Central memory CD8-positive, alpha-beta T cell (primary cell): ENCODE measurements around the gene SELENOI.

ENCODE experiments used
- ATAC-seq: fragments of 150-1000 bp; cut with Tn5 transposase; replicated peaks from 2 replicates; pipeline ENCODE4 v1.10.0; 2022; ENCODE audit warnings: mild to moderate bottlenecking, moderate FRiP score, moderate number of reproducible peaks; ENCODE audit not compliant: poor library complexity, severe bottlenecking; ENCODE audit errors: extremely low read depth
- DNase-seq, 2 donors: peaks; one replicate each; pipeline ENCODE4 v3.0.0; 2021; ENCODE audit warnings: low spot score in 2 of 2
- H3K27ac Mint-ChIP-seq: one replicate; pipeline ENCODE4 v1.8.0; 2022; ENCODE audit warnings: low read depth, mild to moderate bottlenecking, moderate library complexity, mixed read lengths
- H3K27me3 Mint-ChIP-seq: one replicate; pipeline ENCODE4 v1.8.0; 2022; ENCODE audit warnings: mixed read lengths
- H3K36me3 Mint-ChIP-seq: one replicate; pipeline ENCODE4 v1.8.0; 2022; ENCODE audit warnings: mild to moderate bottlenecking, moderate library complexity, mixed read lengths; ENCODE audit not compliant: insufficient read depth
- H3K4me1 Mint-ChIP-seq: one replicate; pipeline ENCODE4 v1.8.0; 2022; ENCODE audit warnings: mixed read lengths
- H3K4me3 Mint-ChIP-seq: one replicate; pipeline ENCODE4 v1.8.0; 2022; ENCODE audit warnings: mild to moderate bottlenecking, moderate library complexity, mixed read lengths
- H3K9me3 Mint-ChIP-seq: one replicate; pipeline ENCODE4 v1.8.0; 2022; ENCODE audit warnings: mixed read lengths

Gene SELENOI

GRCh38 chr2:26382564-26382963 is 36.6 kb downstream of the SELENOI start:
- H3K4me1 Mint-ChIP-seq = peaks cover 9% of the 10 kb centered on the region
- H3K4me3 Mint-ChIP-seq = no peak overlapping the region
- DNase-seq (no peak), ATAC-seq (no peak)
- no peaks in the 10 kb centered on the region for H3K27me3 Mint-ChIP-seq
- H3K9me3 Mint-ChIP-seq = no peaks in the 10 kb centered on the region
- no peak overlapping the region for H3K27ac Mint-ChIP-seq
- H3K36me3 Mint-ChIP-seq = peaks cover 32% of the 10 kb centered on the region

- peak overlapping the region; percentile 7 for H3K27ac Mint-ChIP-seq
- no peaks in the 10 kb centered on the region for H3K9me3 Mint-ChIP-seq
- H3K36me3 Mint-ChIP-seq = peaks cover 33% of the 10 kb centered on the region
- no peak for DNase-seq
- ATAC-seq = no peak
- no peak overlapping the region for H3K4me3 Mint-ChIP-seq
- no peaks in the 10 kb centered on the region for H3K27me3 Mint-ChIP-seq
- no peaks in the 10 kb centered on the region for H3K4me1 Mint-ChIP-seq
Measured at GRCh38 chr2:26384183-26384582, 38.2 kb downstream of the SELENOI start.

GRCh38 chr2:26384597-26384996 is 38.7 kb downstream of the SELENOI start:
- no peak overlapping the region for H3K27ac Mint-ChIP-seq
- peaks cover 33% of the 10 kb centered on the region for H3K36me3 Mint-ChIP-seq
- no peaks in the 10 kb centered on the region for H3K9me3 Mint-ChIP-seq

DNA sequence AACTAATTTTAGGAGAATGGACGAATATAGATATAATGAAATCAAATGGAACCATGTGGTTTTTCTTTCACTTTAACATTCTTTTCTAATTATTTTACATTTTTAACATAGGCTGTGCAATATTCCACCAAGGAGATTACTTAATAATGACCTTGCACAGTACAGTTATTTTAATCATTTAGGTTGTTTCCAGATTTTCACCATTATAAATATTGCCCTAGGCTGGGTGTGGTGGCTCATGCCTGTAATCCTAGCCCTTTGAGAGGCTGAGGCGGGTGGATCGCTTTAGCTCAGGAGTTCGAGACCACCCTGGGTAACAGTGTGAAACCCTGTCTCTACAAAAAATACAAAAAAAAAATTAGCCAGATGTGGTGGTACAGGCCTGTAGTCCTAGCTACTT is 41.2 kb downstream of the SELENOI start:
- no peak overlapping the region for H3K27ac Mint-ChIP-seq

More at GRCh38 chr2:26384597-26384996, 38.7 kb downstream of the SELENOI start:
- Mint-ChIP-seq H3K27me3 (no peaks in the 10 kb centered on the region), H3K4me1 (no peaks in the 10 kb centered on the region), H3K4me3 (no peak overlapping the region)
- ATAC-seq (no peak), DNase-seq (no peak)

GRCh38 chr2:26394694-26395093 is 48.8 kb downstream of the SELENOI start:
- Mint-ChIP-seq H3K27me3 (no peaks in the 10 kb centered on the region), H3K4me3 (no peak overlapping the region), H3K27ac (no peak overlapping the region), H3K4me1 (no peaks in the 10 kb centered on the region), H3K9me3 (no peaks in the 10 kb centered on the region), H3K36me3 (peaks cover 11% of the 10 kb centered on the region)
- no peak for DNase-seq
- no peak for ATAC-seq

More for the DNA sequence above, 41.2 kb downstream of the SELENOI start:
- DNase-seq = no peak
- no peaks in the 10 kb centered on the region for H3K4me1 Mint-ChIP-seq
- H3K9me3 Mint-ChIP-seq = no peaks in the 10 kb centered on the region
- H3K27me3 Mint-ChIP-seq = no peaks in the 10 kb centered on the region
- H3K36me3 Mint-ChIP-seq = peaks cover 33% of the 10 kb centered on the region
- H3K4me3 Mint-ChIP-seq = no peak overlapping the region
- no peak for ATAC-seq

DNA sequence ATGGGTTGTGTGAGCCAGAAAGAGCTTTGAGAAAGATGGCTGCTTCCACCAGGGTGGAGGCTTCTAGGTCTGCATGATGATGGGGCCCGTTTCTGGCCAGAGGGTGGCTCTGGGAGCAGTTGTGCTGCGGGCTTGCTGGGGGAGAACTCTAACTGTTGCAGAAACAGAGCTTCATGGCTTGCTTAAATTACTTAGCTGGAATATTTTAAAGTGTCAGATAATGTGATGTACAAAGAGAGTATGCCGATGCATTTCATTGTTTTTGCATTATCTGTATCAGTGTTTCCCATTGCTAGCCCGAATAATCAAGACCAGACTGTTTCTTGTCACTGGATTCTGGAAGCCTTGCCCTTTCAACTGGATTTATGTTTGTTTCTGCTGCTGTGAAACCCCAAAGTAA is 49.5 kb downstream of the SELENOI start:
- no peak for DNase-seq
- no peak for ATAC-seq
- peaks cover 8% of the 10 kb centered on the region for H3K36me3 Mint-ChIP-seq
- no peaks in the 10 kb centered on the region for H3K4me1 Mint-ChIP-seq
- no peak overlapping the region for H3K27ac Mint-ChIP-seq
- no peak overlapping the region for H3K4me3 Mint-ChIP-seq
- no peaks in the 10 kb centered on the region for H3K27me3 Mint-ChIP-seq
- no peaks in the 10 kb centered on the region for H3K9me3 Mint-ChIP-seq

- H3K4me1 Mint-ChIP-seq = no peaks in the 10 kb centered on the region
- no peak overlapping the region for H3K4me3 Mint-ChIP-seq
- H3K27ac Mint-ChIP-seq = peak overlapping the region; percentile 60
- peaks cover 5% of the 10 kb centered on the region for H3K36me3 Mint-ChIP-seq
- no peak for ATAC-seq
- no peaks in the 10 kb centered on the region for H3K27me3 Mint-ChIP-seq
- no peaks in the 10 kb centered on the region for H3K9me3 Mint-ChIP-seq
- DNase-seq = no peak
Measured at GRCh38 chr2:26396734-26397298, 50.9 kb downstream of the SELENOI start.

GRCh38 chr2:26399771-26400376 is 53.9 kb downstream of the SELENOI start:
- ATAC-seq = no peak
- DNase-seq = no peak
- Mint-ChIP-seq H3K4me1 (no peaks in the 10 kb centered on the region), H3K27me3 (peaks cover 1% of the 10 kb centered on the region), H3K9me3 (no peaks in the 10 kb centered on the region), H3K27ac (no peak overlapping the region), H3K4me3 (no peak overlapping the region), H3K36me3 (peaks cover 2% of the 10 kb centered on the region)

DNA sequence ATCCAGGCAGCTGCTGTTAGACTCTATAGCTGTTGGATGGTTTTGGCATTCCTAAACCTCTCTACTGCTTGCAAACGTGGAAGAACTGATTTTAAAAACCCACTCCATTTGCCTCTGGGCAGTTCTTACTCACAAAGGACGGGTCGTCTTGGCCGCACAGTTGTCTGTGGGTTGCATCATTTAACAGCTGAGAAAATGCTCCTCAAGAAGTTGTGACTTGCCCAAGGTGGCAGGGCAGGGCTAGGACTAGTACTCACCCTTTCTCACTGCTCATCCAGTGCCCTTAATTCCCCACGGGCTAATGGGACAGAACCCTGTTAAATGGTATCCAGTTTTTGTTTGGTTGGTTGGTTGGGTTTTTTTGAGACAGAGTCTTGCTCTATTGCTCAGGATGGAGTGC is 54.8 kb downstream of the SELENOI start:
- Mint-ChIP-seq H3K27me3 (peaks cover 10% of the 10 kb centered on the region), H3K4me1 (no peaks in the 10 kb centered on the region), H3K4me3 (no peak overlapping the region), H3K9me3 (no peaks in the 10 kb centered on the region), H3K27ac (no peak overlapping the region), H3K36me3 (peaks cover 2% of the 10 kb centered on the region)
- ATAC-seq (no peak), DNase-seq (no peak)

DNA sequence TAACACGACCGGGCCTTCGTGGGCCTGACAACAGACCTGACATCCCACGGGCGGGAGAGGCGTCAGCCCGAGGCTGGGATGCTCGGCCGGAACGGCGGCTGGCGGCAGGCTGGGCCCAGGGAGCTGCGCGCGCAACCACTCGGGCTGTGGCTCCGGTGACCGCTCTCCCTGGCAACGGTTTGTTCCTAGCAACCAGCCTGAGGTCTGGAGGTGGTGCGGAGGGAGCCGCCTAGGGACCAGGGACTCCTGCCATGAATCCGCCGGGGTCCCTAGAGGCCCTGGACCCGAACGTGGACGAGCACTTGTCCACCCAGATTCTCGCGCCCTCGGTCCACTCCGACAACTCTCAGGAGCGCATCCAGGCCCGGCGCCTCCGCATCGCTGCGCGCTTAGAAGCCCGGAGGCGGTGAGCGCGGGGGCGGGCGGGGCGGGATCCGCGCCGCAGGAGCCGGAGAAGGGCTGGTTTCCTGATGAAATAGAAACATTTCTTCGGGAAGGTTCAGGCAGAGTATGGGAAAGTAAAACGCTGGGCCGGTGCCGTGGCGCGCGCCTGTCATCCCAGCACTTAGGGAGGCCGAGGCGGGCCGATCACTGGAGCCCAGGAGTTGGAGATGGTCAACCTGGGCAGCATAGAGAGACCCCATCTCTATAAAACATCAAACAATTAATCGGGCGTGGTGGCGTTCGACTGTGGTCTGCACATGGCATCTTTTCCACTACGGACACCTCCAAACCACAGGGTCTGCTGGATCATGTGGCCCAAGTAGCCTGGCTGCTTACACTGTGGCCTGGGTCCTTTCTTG is 56.0 kb downstream of the SELENOI start, which contains the start of gene DRC1:
Gene DRC1 (plus strand): TSS at position 182 of the 803 bp plus-strand sequence. CDS start 70 bp downstream, at position 252.
- no peaks in the 10 kb centered on the region for H3K9me3 Mint-ChIP-seq
- H3K4me1 Mint-ChIP-seq = no peaks in the 10 kb centered on the region
- H3K27me3 Mint-ChIP-seq = peaks cover 14% of the 10 kb centered on the region
- ATAC-seq (no peak), DNase-seq (no peak)
- H3K27ac Mint-ChIP-seq = no peak within 1 kb of the TSS
- H3K4me3 Mint-ChIP-seq = no peak within 1 kb of the TSS
- H3K36me3 Mint-ChIP-seq = peaks cover under 1% of the 10 kb centered on the region

- Mint-ChIP-seq H3K4me3 (no peak overlapping the region), H3K36me3 (no peaks in the 10 kb centered on the region), H3K4me1 (peaks cover 7% of the 10 kb centered on the region), H3K9me3 (no peaks in the 10 kb centered on the region), H3K27me3 (peaks cover 30% of the 10 kb centered on the region), H3K27ac (no peak overlapping the region)
- ATAC-seq (no peak), DNase-seq (no peak)
Measured at GRCh38 chr2:26407526-26407925, 61.6 kb downstream of the SELENOI start.

- no peak for ATAC-seq
Measured at GRCh38 chr2:26409785-26410184, 63.8 kb downstream of the SELENOI start.

More at GRCh38 chr2:26409785-26410184, 63.8 kb downstream of the SELENOI start:
- no peak for DNase-seq
- no peak overlapping the region for H3K27ac Mint-ChIP-seq
- H3K4me1 Mint-ChIP-seq = peaks cover 7% of the 10 kb centered on the region
- H3K4me3 Mint-ChIP-seq = no peak overlapping the region
- no peaks in the 10 kb centered on the region for H3K36me3 Mint-ChIP-seq
- H3K27me3 Mint-ChIP-seq = peaks cover 30% of the 10 kb centered on the region
- no peaks in the 10 kb centered on the region for H3K9me3 Mint-ChIP-seq
